ENCODE results near the gene SCAMP2. TPM values are rescaled to one million over a fixed set of nuclear protein-coding genes. Genes with fewer than 3 reads are reported as not detected.

SCAMP2 gene
- total RNA-seq, 1 donor from 2014 or later, result 39.3 TPM

DNA sequence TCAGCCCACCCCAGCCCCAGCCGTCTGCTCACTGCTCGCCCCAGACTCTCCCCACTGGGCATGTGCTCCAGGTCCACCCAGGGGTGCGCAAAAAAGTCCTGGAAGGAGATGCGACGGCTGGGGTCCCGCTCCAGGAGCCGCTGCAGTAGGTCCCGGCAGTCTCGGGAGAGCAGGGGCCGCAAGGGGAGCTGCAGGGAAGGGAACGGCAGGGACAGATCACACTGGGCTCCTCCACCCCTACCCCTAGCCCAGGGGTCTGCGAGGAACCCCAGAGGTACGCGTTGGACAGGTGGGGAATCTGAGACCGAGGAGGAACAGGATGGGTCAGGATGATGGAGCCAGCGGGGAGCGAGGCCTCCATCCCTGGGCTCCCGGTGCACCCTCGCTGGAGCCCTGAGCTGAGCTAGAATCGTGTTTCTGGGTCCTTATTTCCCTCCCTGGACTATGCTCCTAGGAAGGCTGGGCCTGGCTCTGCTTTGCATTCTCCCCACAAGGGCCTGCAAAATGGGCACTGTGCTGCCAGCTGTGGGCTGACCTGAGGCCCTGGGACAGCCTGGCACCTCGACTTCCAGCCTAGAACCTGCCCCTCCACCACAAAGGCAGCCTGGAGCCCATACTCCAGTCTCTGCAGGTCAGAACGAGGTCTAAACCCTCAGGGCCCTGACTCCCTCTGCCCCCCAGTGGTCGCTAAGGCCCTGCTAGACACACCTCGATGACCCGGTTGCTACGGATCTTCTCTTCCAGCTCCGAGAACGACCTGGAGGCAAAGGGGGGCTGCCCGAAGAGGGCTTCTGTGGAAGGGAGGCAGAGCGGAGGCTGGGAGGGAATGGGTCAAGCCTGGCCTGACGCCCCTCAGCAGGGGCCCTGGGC, 33.4 kb downstream of the SCAMP2 start:
- H3K4me3 ChIP-seq (ENCODE audit: low read depth, low read length), result no peak overlapping the region
- DNase-seq (ENCODE audit: low read depth), result no peak
- TF ChIP-seq, protein P1, sequence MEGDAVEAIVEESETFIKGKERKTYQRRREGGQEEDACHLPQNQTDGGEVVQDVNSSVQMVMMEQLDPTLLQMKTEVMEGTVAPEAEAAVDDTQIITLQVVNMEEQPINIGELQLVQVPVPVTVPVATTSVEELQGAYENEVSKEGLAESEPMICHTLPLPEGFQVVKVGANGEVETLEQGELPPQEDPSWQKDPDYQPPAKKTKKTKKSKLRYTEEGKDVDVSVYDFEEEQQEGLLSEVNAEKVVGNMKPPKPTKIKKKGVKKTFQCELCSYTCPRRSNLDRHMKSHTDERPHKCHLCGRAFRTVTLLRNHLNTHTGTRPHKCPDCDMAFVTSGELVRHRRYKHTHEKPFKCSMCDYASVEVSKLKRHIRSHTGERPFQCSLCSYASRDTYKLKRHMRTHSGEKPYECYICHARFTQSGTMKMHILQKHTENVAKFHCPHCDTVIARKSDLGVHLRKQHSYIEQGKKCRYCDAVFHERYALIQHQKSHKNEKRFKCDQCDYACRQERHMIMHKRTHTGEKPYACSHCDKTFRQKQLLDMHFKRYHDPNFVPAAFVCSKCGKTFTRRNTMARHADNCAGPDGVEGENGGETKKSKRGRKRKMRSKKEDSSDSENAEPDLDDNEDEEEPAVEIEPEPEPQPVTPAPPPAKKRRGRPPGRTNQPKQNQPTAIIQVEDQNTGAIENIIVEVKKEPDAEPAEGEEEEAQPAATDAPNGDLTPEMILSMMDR (conservative IDR thresholded peaks at IDR 0.05; ENCODE audit: low read depth, low read length), result peak; percentile 7

DNA sequence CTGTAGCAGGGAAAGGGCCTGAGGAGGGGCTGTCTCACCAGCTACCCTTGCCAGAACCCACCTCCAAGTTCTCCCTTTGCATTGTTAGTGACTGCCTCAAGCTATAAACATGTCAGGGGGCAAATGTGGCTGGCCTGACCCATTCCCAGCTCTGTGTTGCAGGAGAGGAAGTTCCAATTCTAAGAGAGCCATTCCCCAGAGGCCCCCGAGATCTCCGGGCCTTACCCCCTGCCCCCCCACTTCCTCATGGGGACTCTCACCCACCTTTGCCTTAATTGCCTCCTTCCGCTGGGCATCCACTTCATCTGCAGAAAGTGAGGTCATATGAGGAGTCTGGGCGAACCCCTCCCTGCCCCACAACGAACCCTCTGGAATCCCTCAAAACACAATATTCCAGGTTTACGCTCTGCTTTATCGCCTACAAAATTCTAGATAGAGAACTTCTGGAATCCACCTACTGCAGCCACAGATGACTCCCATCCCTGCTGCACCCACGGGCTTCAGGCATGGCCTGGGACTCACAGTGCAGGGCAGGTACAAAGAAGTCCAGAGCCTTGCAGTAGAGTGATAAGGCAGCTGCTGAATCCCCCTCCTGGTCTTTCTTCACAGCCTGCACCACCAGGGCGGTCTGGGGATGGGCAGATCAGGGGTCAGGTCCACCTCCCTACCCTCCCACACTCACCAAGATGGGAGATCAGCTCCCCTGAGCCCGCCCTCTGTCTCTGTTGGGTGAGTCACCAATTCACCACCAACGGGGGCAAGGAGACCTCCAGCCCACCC, 34.2 kb downstream of the SCAMP2 start:
- H3K4me3 ChIP-seq (ENCODE audit: low read depth, low read length), result no peak overlapping the region
- TF ChIP-seq, protein P1 (conservative IDR thresholded peaks at IDR 0.05; ENCODE audit: low read depth, low read length), result no peak

DNA sequence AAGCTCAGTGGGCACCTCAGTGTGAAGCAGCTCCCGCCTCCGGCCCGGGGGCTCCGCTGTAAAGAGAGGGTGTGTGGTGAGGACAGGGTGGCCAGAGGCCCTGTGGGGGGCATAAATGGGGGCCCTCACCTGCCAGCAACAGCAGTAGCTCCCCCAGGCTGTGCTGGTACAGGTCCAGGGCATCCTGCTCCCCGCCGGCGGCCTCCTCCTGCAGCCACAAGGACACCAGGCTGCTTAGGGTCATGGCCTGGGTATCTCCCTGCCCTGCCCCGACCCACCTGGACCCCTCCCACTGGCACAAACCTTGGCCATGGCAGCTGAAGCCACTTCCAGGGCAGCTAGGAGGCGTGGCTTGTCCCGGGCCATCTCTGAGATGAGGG, 35.0 kb downstream of the SCAMP2 start:
- no peak for DNase-seq (ENCODE audit: low read depth)
- no peak overlapping the region for H3K4me3 ChIP-seq (ENCODE audit: low read depth, low read length)
- TF ChIP-seq, protein P1 (conservative IDR thresholded peaks at IDR 0.05; ENCODE audit: low read depth, low read length), result no peak

More for the DNA sequence above, 34.2 kb downstream of the SCAMP2 start:
- no peak for DNase-seq (ENCODE audit: low read depth)

DNA sequence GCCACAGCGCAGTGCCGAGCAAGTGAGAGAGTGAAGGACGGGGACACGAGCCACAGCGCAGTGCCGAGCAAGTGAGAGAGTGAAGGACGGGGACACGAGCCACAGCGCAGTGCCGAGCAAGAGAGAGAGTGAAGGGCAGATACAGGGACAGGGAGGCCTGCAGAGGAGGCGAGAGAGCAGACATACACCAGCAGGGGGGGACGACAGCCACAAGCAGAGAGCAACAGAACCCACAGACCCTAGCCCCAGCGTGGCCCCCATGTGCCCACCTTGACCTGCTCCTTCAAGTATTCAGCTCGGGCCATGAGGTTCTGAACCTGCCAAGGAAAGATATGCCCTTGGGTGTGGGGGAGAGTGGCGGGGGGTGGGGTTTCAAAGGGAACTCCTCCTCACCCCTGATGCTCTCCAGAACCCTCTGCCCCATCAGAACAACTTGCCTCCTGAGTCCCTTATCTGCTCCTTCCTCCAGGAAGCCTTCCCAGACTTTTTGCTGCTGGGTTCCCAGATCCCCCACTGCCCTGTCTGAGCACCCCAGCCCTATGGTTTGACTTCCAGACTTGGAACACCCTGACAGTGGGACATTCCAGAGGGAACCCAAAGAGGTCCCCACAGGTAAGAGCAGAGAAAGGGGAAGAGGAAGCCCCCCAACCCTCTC, 35.6 kb downstream of the SCAMP2 start:
- TF ChIP-seq, protein P1 (conservative IDR thresholded peaks at IDR 0.05; ENCODE audit: low read depth, low read length), result peak; percentile 38
- DNase-seq (ENCODE audit: low read depth), result no peak
- H3K4me3 ChIP-seq (ENCODE audit: low read depth, low read length), result no peak overlapping the region

DNA sequence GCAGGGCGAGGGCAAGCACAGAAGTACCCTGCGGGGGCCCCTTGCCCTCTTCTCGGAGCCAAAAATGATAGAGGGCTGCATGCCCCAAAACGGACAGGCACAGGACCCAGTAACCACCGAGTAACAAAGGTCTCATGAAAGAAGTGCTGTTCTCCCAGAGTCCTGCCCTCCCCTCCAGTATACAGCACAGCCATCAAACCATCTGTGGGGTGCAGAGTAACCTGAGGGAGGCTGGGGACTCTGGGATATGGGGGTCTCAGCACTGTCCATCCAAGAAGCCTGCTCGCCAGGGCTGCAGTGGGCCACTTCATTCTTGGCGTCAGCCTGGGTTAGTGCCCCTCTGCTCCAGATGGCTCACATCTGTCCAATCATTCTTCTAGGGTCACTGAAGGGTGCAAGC, 36.3 kb downstream of the SCAMP2 start:
- TF ChIP-seq, protein P1 (conservative IDR thresholded peaks at IDR 0.05; ENCODE audit: low read depth, low read length), result no peak
- DNase-seq (ENCODE audit: low read depth), result no peak

DNA sequence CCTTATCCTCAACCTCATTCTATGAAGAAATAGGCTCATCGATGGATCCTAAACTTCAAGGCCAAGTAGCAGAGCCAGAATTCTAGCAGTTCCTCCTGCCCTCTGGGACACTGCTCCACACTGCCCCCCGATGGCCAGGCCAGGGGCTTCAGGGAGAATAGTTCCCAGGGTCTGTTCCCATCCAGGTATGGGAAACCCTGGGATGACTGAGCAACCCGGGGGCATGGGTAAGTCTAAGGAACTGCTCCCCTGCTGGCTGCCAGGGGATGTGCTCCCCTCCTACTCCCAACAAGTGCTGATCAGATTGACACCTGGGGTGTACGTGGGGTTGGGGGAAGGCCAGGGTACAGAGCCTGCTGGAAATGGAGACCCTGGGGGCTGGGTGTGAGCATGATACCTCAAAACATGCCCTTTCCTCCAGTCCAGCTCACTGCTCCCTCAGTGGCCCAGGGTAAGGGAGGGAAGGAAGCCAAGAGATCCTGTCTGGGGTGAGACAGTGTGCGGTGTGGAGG, 37.8 kb downstream of the SCAMP2 start:
- no peak for DNase-seq (ENCODE audit: low read depth)
- TF ChIP-seq, protein P1 (conservative IDR thresholded peaks at IDR 0.05; ENCODE audit: low read depth, low read length), result peak; percentile 94
- no peak overlapping the region for H3K4me3 ChIP-seq (ENCODE audit: low read depth, low read length)

More for the DNA sequence above, 36.3 kb downstream of the SCAMP2 start:
- H3K4me3 ChIP-seq (ENCODE audit: low read depth, low read length), result no peak overlapping the region

Data from epithelial cell of proximal tubule (primary cell).